Stimulated activated CD4-positive, alpha-beta T cell treated with anti-CD3 and anti-CD28 coated beads, Interleukin-4, amount 100 ng/mL, for 1 hour (primary cell): ENCODE data around the gene CARD9.
"Not testable (repeated sequence)": the region's sequence is repeated elsewhere in the genome, so short reads cannot be mapped to it uniquely, and the experiment has no call there.

Experiments
- DNase-seq: peaks from one replicate; pipeline ENCODE4 v3.0.0-alpha.2; 2020

CARD9 gene

GRCh38 chr9:136361754-136362449 lies 11.6 kb downstream of the CARD9 start:
- DNase-seq: no peak

- DNase-seq: no peak
Measured at GRCh38 chr9:136361047-136361753, 12.3 kb downstream of the CARD9 start.

GRCh38 chr9:136359774-136360718 lies 13.4 kb downstream of the CARD9 start:
- DNase-seq: no peak

- DNase-seq: no peak
Measured at GRCh38 chr9:136358888-136359287, 14.6 kb downstream of the CARD9 start.

GRCh38 chr9:136358016-136358415 lies 15.5 kb downstream of the CARD9 start:
- DNase-seq: no peak

GRCh38 chr9:136357202-136357725 lies 16.2 kb downstream of the CARD9 start:
- no peak for DNase-seq

- no peak for DNase-seq
Measured at GRCh38 chr9:136355616-136356557, 17.6 kb downstream of the CARD9 start.

GRCh38 chr9:136354592-136355085 lies 18.8 kb downstream of the CARD9 start:
- DNase-seq: no peak

- DNase-seq: no peak
Measured at GRCh38 chr9:136353757-136354488, 19.5 kb downstream of the CARD9 start.

GRCh38 chr9:136353088-136353487 lies 20.4 kb downstream of the CARD9 start:
- no peak for DNase-seq

GRCh38 chr9:136352682-136353081 lies 20.8 kb downstream of the CARD9 start:
- DNase-seq: no peak

GRCh38 chr9:136351868-136352267 lies 21.6 kb downstream of the CARD9 start:
- not testable (repeated sequence) for DNase-seq

- no peak for DNase-seq
Measured at GRCh38 chr9:136351252-136351800, 22.1 kb downstream of the CARD9 start.

GRCh38 chr9:136349546-136349945 lies 23.9 kb downstream of the CARD9 start:
- DNase-seq: no peak

GRCh38 chr9:136348691-136349090 lies 24.8 kb downstream of the CARD9 start:
- DNase-seq: no peak

- no peak for DNase-seq
Measured at GRCh38 chr9:136347472-136348256, 25.8 kb downstream of the CARD9 start.

GRCh38 chr9:136346927-136347465 lies 26.5 kb downstream of the CARD9 start:
- DNase-seq: no peak

GRCh38 chr9:136346157-136346481 lies 27.4 kb downstream of the CARD9 start:
- no peak for DNase-seq

- DNase-seq: no peak
Measured at GRCh38 chr9:136345281-136346156, 27.9 kb downstream of the CARD9 start.
